H1 (cell line): Measurements from ENCODE around the gene VGF. TPM values are rescaled to one million over a fixed set of nuclear protein-coding genes. Genes with fewer than 3 reads are reported as not detected.

ENCODE experiments used
- BRCA1 ChIP-seq: IDR thresholded peaks from 2 replicates; pipeline ENCODE4 v1.6.1; 2012; ENCODE audit warnings: low read depth, low read length, improper control_type of control experiment
- CBX8 ChIP-seq: fragments of 300-800, 300-1000 bp; sonication (generic); IDR thresholded peaks from 2 replicates; pipeline ENCODE4 v1.7.1; 2016; ENCODE audit warnings: low read depth, low read length, borderline replicate concordance
- CHD1 ChIP-seq: IDR thresholded peaks from 2 replicates; pipeline ENCODE4 v1.6.1; 2012; ENCODE audit warnings: low read depth, low read length, improper control_type of control experiment
- CHD2 ChIP-seq: IDR thresholded peaks from 2 replicates; pipeline ENCODE4 v1.6.1; 2012; ENCODE audit warnings: low read length, improper control_type of control experiment
- GTF2F1 ChIP-seq: IDR thresholded peaks from 2 replicates; pipeline ENCODE4 v1.6.1; 2012; ENCODE audit warnings: low read depth, low read length, improper control_type of control experiment, borderline replicate concordance
- HDAC6 ChIP-seq: IDR thresholded peaks from one replicate; pipeline ENCODE4 v1.7.1; 2012; ENCODE audit warnings: low read depth, mild to moderate bottlenecking, inconsistent platforms, low read length, moderate library complexity
- JUN ChIP-seq: IDR thresholded peaks from 2 replicates; pipeline ENCODE4 v1.6.1; 2011; ENCODE audit warnings: low read depth, mild to moderate bottlenecking, improper control_type of control experiment, low read length
- KDM1A ChIP-seq: fragments of 200-600, 300-600 bp; sonication (generic); IDR thresholded peaks from 2 replicates; pipeline ENCODE4 v1.7.1; 2016; ENCODE audit warnings: mild to moderate bottlenecking, low read length, borderline replicate concordance
- KDM4A ChIP-seq: IDR thresholded peaks from one replicate; pipeline ENCODE4 v1.7.1; 2012; ENCODE audit warnings: low read depth, mild to moderate bottlenecking, moderate library complexity, low read length, inconsistent platforms; ENCODE audit not compliant: severe bottlenecking
- MAFK ChIP-seq: IDR thresholded peaks from 2 replicates; pipeline ENCODE4 v1.6.1; 2012; ENCODE audit warnings: low read depth, mild to moderate bottlenecking, improper control_type of control experiment, low read length
- POLR2A ChIP-seq, 2 experiments: IDR thresholded peaks; 1 replicate in 1 of 2; 2 replicates in 1 of 2; pipeline ENCODE4 v1.6.1; 2011; ENCODE audit warnings: low read depth in 2 of 2, low read length in 2 of 2, mild to moderate bottlenecking in 2 of 2; ENCODE audit errors: control extremely low read depth in 1 of 2
- RBBP5 ChIP-seq: IDR thresholded peaks from 2 replicates; pipeline ENCODE4 v1.7.1; 2012; ENCODE audit warnings: low read depth, mild to moderate bottlenecking, inconsistent platforms, low read length, moderate library complexity, borderline replicate concordance
- RFX5 ChIP-seq: IDR thresholded peaks from 2 replicates; pipeline ENCODE4 v1.6.1; 2011; ENCODE audit warnings: low read depth, low read length, improper control_type of control experiment, borderline replicate concordance
- RXRA ChIP-seq: IDR thresholded peaks from 2 replicates; pipeline ENCODE4 v1.6.1; 2011; ENCODE audit warnings: low read depth, mild to moderate bottlenecking, low read length, moderate library complexity; ENCODE audit not compliant: insufficient read depth
- SIN3A ChIP-seq, 2 experiments: IDR thresholded peaks in 1 of 2; conservative IDR thresholded peaks in 1 of 2; 2 replicates each; pipeline ENCODE4 v1.6.1; 2011 to 2012; ENCODE audit warnings: low read length in 2 of 2, improper control_type of control experiment in 1 of 2, low read depth in 1 of 2, mild to moderate bottlenecking in 1 of 2
- SIRT6 ChIP-seq: IDR thresholded peaks from one replicate; pipeline ENCODE4 v1.7.1; 2012; ENCODE audit warnings: low read length, inconsistent platforms
- SP4 ChIP-seq: IDR thresholded peaks from 2 replicates; pipeline ENCODE4 v1.6.1; 2012; ENCODE audit warnings: low read length, inconsistent platforms
- TEAD4 ChIP-seq: IDR thresholded peaks from 2 replicates; pipeline ENCODE4 v1.6.1; 2012; ENCODE audit warnings: low read depth, low read length, inconsistent platforms, mixed read lengths
- polyA plus RNA-seq, 7 experiments: library from polyadenylated mRNA; depleted of rRNA in 3 of 7; stranded (reverse) in 5 of 7; unstranded in 2 of 7; fragments of >200 nt in 5 of 7; fragments of 200-250 nt in 2 of 7; gene quantifications; 1 replicate in 5 of 7; 2 replicates in 1 of 7; 4 replicates in 1 of 7; pipeline versions ENCODE4 v1.2.1 to v1.2.3, GENCODE V29; 2011 to 2013; ENCODE audit warnings: missing spikeins in 2 of 7, mixed read lengths in 2 of 7
- total RNA-seq: library from RNA; stranded (reverse); fragmentation: NEBNext Ultra II Directional; extraction: Animal tissue kit (Norgen Biotek cat#: 25700); gene quantifications from 2 replicates; pipeline ENCODE4 v1.2.1, GENCODE V29; 2021
- TF ChIP-seq, protein P1 (sequence below): IDR thresholded peaks from 2 replicates; pipeline ENCODE4 v1.6.1; 2012; ENCODE audit warnings: low read length, inconsistent platforms
- TF ChIP-seq, protein P2 (sequence below): IDR thresholded peaks from 2 replicates; pipeline ENCODE4 v1.6.1; 2012; ENCODE audit warnings: inconsistent platforms
- TF ChIP-seq, protein P3 (sequence below): IDR thresholded peaks from 2 replicates; pipeline ENCODE4 v1.6.1; 2012; ENCODE audit warnings: inconsistent platforms

Gene VGF
- total and polyA plus RNA-seq, 2 of the 8 experiments (the other 6 are each of a cell fraction or from before 2014, with no cell fraction given): 1.6 to 7.0 TPM

DNA sequence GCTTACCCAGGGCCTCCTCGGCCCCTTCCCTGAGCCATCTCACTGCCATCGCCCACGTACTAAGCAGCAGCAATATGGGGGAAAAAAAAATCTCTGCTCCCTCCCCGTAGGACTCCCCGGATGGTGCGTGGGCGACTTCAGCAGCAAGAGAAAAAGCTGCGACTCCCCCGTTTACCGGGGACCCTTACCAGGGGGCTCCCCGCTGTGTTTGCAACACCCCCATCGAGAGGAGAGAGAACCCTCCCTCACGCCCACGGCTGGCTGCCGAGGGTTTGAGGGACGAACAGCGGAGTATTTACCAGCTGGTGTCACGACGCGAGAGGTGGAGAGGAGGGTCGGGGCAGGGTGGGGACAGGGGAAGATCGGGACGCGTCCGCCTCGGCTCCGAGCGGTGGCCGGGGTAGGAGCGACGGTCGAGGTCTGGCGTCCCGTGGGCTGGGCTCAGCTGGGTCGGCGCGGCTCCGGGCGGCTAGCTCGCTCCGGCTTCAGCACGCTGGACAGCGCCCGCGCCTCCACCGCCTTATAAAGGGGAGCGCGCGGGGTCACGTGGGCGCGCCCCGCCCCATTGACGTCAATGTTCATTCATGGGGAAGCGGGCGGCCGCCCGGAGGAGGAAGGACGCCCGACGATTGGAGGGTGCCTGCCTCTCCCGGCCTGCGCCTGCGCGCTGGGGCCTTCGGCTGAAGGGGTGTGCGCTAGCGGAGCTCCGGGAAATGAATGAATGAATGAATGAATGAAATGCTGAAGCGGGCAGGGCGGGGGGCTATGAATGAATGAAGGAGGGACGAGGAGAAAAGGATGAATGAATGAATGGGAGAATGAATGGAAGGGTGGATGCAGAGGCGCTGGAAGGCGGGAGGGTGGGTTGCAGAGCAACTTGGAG is at the start of gene VGF (continued):
- TF ChIP-seq BRCA1: no peak
- 0 out of 2 replicates have a peak, but pooled peaks have one; percentile 12 for TF ChIP-seq KDM1A
- TF ChIP-seq CHD1: no peak
- TF ChIP-seq RXRA: no peak
- TF ChIP-seq HDAC6: no peak
- TF ChIP-seq RFX5: no peak
- TF ChIP-seq CHD2: no peak
- TF ChIP-seq GTF2F1: no peak
- no peak for TF ChIP-seq KDM4A
- peak; percentile 68 for TF ChIP-seq SP4
- TF ChIP-seq RBBP5: no peak
- TF ChIP-seq, protein P1, sequence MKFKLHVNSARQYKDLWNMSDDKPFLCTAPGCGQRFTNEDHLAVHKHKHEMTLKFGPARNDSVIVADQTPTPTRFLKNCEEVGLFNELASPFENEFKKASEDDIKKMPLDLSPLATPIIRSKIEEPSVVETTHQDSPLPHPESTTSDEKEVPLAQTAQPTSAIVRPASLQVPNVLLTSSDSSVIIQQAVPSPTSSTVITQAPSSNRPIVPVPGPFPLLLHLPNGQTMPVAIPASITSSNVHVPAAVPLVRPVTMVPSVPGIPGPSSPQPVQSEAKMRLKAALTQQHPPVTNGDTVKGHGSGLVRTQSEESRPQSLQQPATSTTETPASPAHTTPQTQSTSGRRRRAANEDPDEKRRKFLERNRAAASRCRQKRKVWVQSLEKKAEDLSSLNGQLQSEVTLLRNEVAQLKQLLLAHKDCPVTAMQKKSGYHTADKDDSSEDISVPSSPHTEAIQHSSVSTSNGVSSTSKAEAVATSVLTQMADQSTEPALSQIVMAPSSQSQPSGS: peak; percentile 23; the same call in 1 of the 2 replicates
- TF ChIP-seq SIN3A (conservative IDR thresholded peaks at IDR 0.05 in 1 of 2, IDR thresholded peaks at IDR 0.05 in 1 of 2; ENCODE audit: low read depth in 1 of 2, low read length in 2 of 2): peak; percentile 98 to 99
- TF ChIP-seq TEAD4: no peak
- TF ChIP-seq, protein P2, sequence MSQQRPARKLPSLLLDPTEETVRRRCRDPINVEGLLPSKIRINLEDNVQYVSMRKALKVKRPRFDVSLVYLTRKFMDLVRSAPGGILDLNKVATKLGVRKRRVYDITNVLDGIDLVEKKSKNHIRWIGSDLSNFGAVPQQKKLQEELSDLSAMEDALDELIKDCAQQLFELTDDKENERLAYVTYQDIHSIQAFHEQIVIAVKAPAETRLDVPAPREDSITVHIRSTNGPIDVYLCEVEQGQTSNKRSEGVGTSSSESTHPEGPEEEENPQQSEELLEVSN: no peak; the same call in 1 of the 2 replicates
- TF ChIP-seq, protein P3, sequence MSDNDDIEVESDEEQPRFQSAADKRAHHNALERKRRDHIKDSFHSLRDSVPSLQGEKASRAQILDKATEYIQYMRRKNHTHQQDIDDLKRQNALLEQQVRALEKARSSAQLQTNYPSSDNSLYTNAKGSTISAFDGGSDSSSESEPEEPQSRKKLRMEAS: peak; percentile 93
- no peak for TF ChIP-seq SIRT6
- no peak for TF ChIP-seq POLR2A (IDR thresholded peaks at IDR 0.05; ENCODE audit: control extremely low read depth in 1 of 2, low read depth in 2 of 2, low read length in 2 of 2)
- TF ChIP-seq JUN: no peak
- TF ChIP-seq MAFK: no peak
- TF ChIP-seq CBX8: no peak
